NCI-H2227 (cell line): ENCODE measurements around the gene THRAP3.
A peak's percentile ranks its signal among the peaks of the same experiment; 100 is the strongest.

Experiments used
- DNase-seq: peaks from one replicate; lab custom pipeline; 2025; ENCODE audit not compliant: unreplicated experiment; lab: John Stamatoyannopoulos, UW

Gene THRAP3

GRCh38 chr1:36322786-36323635 lies 98.8 kb downstream of the THRAP3 start:
- no peak for DNase-seq

- peak; percentile 69 for DNase-seq
These were observed 99.6 kb downstream of the THRAP3 start, which contains the start of gene EVA1B for GRCh38 chr1:36323636-36324352. Gene EVA1B (minus strand): TSS chr1:36323645. CDS start chr1:36323037, 608 bp downstream.

- no peak for DNase-seq
These were observed 100.1 kb downstream of the THRAP3 start for GRCh38 chr1:36324353-36324703.

GRCh38 chr1:36326499-36326898 lies 102.3 kb downstream of the THRAP3 start:
- DNase-seq: peak; percentile 15

- DNase-seq: no peak
These were observed 103.3 kb downstream of the THRAP3 start for GRCh38 chr1:36327421-36328087.

GRCh38 chr1:36328088-36328480 lies 103.8 kb downstream of the THRAP3 start:
- DNase-seq: no peak

GRCh38 chr1:36328713-36329112 lies 104.5 kb downstream of the THRAP3 start:
- peak; percentile 52 for DNase-seq

GRCh38 chr1:36329817-36330216 lies 105.6 kb downstream of the THRAP3 start:
- DNase-seq: no peak

- no peak for DNase-seq
These were observed 106.7 kb downstream of the THRAP3 start for GRCh38 chr1:36330940-36331339.

- no peak for DNase-seq
These were observed 113.6 kb downstream of the THRAP3 start for GRCh38 chr1:36337830-36338229.

GRCh38 chr1:36339215-36339614 lies 115.0 kb downstream of the THRAP3 start:
- no peak for DNase-seq

GRCh38 chr1:36339615-36340014 lies 115.4 kb downstream of the THRAP3 start:
- no peak for DNase-seq

GRCh38 chr1:36341626-36342320 lies 117.5 kb downstream of the THRAP3 start:
- DNase-seq: no peak

GRCh38 chr1:36342426-36343185 lies 118.4 kb downstream of the THRAP3 start:
- DNase-seq: no peak

- no peak for DNase-seq
These were observed 119.6 kb downstream of the THRAP3 start for GRCh38 chr1:36343651-36344394.

- DNase-seq: no peak
These were observed 120.1 kb downstream of the THRAP3 start for GRCh38 chr1:36344395-36344680.

GRCh38 chr1:36345353-36345752 lies 121.1 kb downstream of the THRAP3 start:
- no peak for DNase-seq

GRCh38 chr1:36346741-36347370 lies 122.6 kb downstream of the THRAP3 start:
- DNase-seq: no peak

GRCh38 chr1:36349241-36349671 lies 125.0 kb downstream of the THRAP3 start:
- no peak for DNase-seq
